Smooth muscle cell (in vitro differentiated cells): Measurements from ENCODE around the gene F8A2. TPM values are rescaled to one million over a fixed set of nuclear protein-coding genes. Genes with fewer than 3 reads are reported as not detected.

ENCODE experiments used
- DNase-seq: peaks from one replicate; lab custom pipeline; 2025; ENCODE audit not compliant: unreplicated experiment; lab: John Stamatoyannopoulos, UW
- H2AFZ ChIP-seq: fragments of 200-600 bp; sonication (generic); 2 replicates; pipeline ENCODE4 v1.6.0; 2016; ENCODE audit warnings: antibody characterized with exemption, low read depth, mild to moderate bottlenecking
- H3F3A ChIP-seq: fragments of 200-600 bp; sonication (generic); 2 replicates; pipeline ENCODE4 v1.6.0; 2017; ENCODE audit warnings: antibody characterized with exemption, low read depth
- H3K27ac ChIP-seq: fragments of 200-600 bp; sonication (generic); 2 replicates; pipeline ENCODE4 v1.5.1; 2016; ENCODE audit warnings: low read depth, mild to moderate bottlenecking
- H3K27me3 ChIP-seq: fragments of 200-600 bp; sonication (generic); 2 replicates; pipeline ENCODE4 v1.6.1; 2016; ENCODE audit warnings: low read depth, mild to moderate bottlenecking
- H3K36me3 ChIP-seq: fragments of 200-600 bp; sonication (generic); 2 replicates; pipeline ENCODE4 v1.5.1; 2016; ENCODE audit warnings: low read depth
- H3K4me1 ChIP-seq: fragments of 200-600 bp; sonication (generic); 2 replicates; pipeline ENCODE4 v1.5.1; 2016; ENCODE audit warnings: low read depth
- H3K4me2 ChIP-seq: fragments of 200-600 bp; sonication (generic); 2 replicates; pipeline ENCODE4 v1.6.0; 2016; ENCODE audit warnings: mild to moderate bottlenecking
- H3K4me3 ChIP-seq: fragments of 200-600 bp; sonication (generic); 2 replicates; pipeline ENCODE4 v1.5.1; 2016; ENCODE audit warnings: mild to moderate bottlenecking
- H3K79me2 ChIP-seq: fragments of 200-600 bp; sonication (generic); 2 replicates; pipeline ENCODE4 v1.6.0; 2016; ENCODE audit warnings: low read depth, mild to moderate bottlenecking
- H3K9ac ChIP-seq: fragments of 200-600 bp; sonication (generic); 2 replicates; pipeline ENCODE4 v1.6.0; 2016; ENCODE audit warnings: low read depth
- H3K9me3 ChIP-seq: fragments of 200-600 bp; sonication (generic); replicated peaks from 2 replicates; pipeline ENCODE4 v1.5.1; 2016; ENCODE audit warnings: low read depth
- H4K20me1 ChIP-seq: fragments of 200-600 bp; sonication (generic); 2 replicates; pipeline ENCODE4 v1.6.0; 2016; ENCODE audit warnings: low read depth
- WGBS: methylation state at CpG from one replicate; pipeline ENCODE4 v1.1.7; 2016; ENCODE audit warnings: low lambda C conversion rate; 5-methylcytosine and 5-hydroxymethylcytosine counted together
- microRNA-seq: library from miRNA; unstranded; fragments of <30 nt; microRNA quantifications from one replicate; pipeline ENCODE4, GENCODE V29; 2016; ENCODE audit warnings: borderline number of aligned reads
- polyA plus RNA-seq: library from polyadenylated mRNA; unstranded; fragments of >200 nt; fragmentation: Nextera tagmentation; extraction: Ambion mirVana; gene quantifications from 2 replicates; pipeline ENCODE4 v1.2.1, GENCODE V29; 2016
- small RNA-seq: library from RNA; depleted of rRNA; stranded (forward); fragments of <200 nt; gene quantifications from one replicate; pipeline ENCODE3, GENCODE V24; 2014
- total RNA-seq: library from RNA; depleted of rRNA; stranded (reverse); fragments of >200 nt; gene quantifications from 2 replicates; pipeline ENCODE4 v1.2.3, GENCODE V29; 2014
- TF ChIP-seq, protein P1 (sequence below): fragments of 200-600 bp; sonication (generic); IDR thresholded peaks from 2 replicates; pipeline ENCODE4 v1.5.1; 2017; ENCODE audit warnings: borderline replicate concordance, mild to moderate bottlenecking, antibody characterized with exemption; ENCODE audit not compliant: insufficient read depth, poor library complexity, severe bottlenecking

F8A2 gene
- total and polyA plus RNA-seq, 2 experiments from 2014 or later = not detected

DNA sequence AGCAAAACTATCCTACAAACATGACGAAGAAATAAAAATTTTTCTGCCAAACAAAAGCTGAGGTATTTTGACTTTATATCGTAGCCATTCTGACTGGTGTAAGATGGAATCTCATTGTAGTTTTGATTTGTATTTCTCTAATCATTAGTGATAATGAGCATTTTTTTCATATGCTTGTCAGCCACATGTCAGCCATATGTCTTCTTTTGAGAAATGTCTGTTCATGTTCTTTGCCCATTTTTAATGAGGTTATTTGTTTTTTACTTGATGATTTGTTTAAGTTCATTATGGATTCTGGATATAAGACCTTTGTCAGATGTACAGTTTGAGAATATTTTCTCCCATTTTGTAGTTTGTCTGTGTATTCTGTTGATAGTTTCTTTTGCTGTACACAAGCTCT lies 24.5 kb downstream of the F8A2 start:
- Histone ChIP-seq H3K79me2 (no peaks in the 10 kb centered on the region), H3K27ac (no peak overlapping the region), H3K4me1 (no peaks in the 10 kb centered on the region), H2AFZ (no peak overlapping the region), H3K27me3 (no peaks in the 10 kb centered on the region), H3K9me3 (peaks cover 14% of the 10 kb centered on the region), H3F3A (no peaks in the 10 kb centered on the region), H3K36me3 (no peaks in the 10 kb centered on the region), H4K20me1 (no peaks in the 10 kb centered on the region), H3K4me2 (no peak overlapping the region), H3K4me3 (no peak overlapping the region), H3K9ac (no peak overlapping the region)
- DNase-seq = no peak
- 68% methylated on average over 2 of the region's 2 CpGs for WGBS
- TF ChIP-seq, protein P1, sequence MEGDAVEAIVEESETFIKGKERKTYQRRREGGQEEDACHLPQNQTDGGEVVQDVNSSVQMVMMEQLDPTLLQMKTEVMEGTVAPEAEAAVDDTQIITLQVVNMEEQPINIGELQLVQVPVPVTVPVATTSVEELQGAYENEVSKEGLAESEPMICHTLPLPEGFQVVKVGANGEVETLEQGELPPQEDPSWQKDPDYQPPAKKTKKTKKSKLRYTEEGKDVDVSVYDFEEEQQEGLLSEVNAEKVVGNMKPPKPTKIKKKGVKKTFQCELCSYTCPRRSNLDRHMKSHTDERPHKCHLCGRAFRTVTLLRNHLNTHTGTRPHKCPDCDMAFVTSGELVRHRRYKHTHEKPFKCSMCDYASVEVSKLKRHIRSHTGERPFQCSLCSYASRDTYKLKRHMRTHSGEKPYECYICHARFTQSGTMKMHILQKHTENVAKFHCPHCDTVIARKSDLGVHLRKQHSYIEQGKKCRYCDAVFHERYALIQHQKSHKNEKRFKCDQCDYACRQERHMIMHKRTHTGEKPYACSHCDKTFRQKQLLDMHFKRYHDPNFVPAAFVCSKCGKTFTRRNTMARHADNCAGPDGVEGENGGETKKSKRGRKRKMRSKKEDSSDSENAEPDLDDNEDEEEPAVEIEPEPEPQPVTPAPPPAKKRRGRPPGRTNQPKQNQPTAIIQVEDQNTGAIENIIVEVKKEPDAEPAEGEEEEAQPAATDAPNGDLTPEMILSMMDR = no peak

DNA sequence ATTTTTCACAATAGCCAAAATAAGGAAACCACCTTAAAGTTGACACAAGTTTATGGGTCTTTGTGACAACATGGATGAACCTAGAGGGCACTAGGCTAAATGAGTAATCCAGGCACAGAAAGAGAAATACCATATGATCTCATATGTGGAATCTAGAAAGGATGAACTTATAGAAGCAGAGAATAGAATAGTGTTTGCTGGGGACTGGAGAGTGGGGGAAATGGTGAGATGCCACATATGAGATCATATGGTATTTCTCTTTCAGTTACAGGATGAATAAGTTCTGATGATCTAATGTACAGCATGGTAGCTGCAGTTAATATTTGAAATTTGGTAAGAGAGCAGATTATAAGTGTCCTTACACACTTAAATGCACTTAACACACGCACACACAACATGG lies 35.9 kb downstream of the F8A2 start:
- 54% methylated on average over 1 of the region's 1 CpG for WGBS
- H3F3A ChIP-seq = no peaks in the 10 kb centered on the region
- TF ChIP-seq, protein P1 = no peak
- H3K4me3 ChIP-seq = no peak overlapping the region
- H3K27ac ChIP-seq = no peak overlapping the region
- H3K4me2 ChIP-seq = no peak overlapping the region
- peaks cover 6% of the 10 kb centered on the region for H3K9me3 ChIP-seq
- no peaks in the 10 kb centered on the region for H3K79me2 ChIP-seq
- no peaks in the 10 kb centered on the region for H3K27me3 ChIP-seq
- H4K20me1 ChIP-seq = no peaks in the 10 kb centered on the region
- no peaks in the 10 kb centered on the region for H3K4me1 ChIP-seq
- no peaks in the 10 kb centered on the region for H3K36me3 ChIP-seq
- no peak overlapping the region for H2AFZ ChIP-seq
- H3K9ac ChIP-seq = no peak overlapping the region
- DNase-seq = no peak

Small RNAs within 50 kb of the gene (microRNA-seq; reads per million reads assigned to microRNA genes)
- not detected for gene MIR1184-2

Small RNAs within 50 kb of the gene (small RNA-seq; reads per million reads assigned to genes)
- gene MIR1184-2 = not detected

Other genes with a start within 250 kb of the F8A2 start
- 70.6 and 83.0 TPM in 2 replicates for gene VBP1, start 165.6 kb upstream of the F8A2 start, total RNA-seq
- 55.8 and 63.3 TPM in 2 replicates for gene VBP1, start 165.6 kb upstream of the F8A2 start, polyA plus RNA-seq
- gene RAB39B, start 117.6 kb upstream of the F8A2 start, total RNA-seq = 0.04 TPM in 1 of 2 replicates, not detected in the other
- not detected in 2 replicates for gene RAB39B, start 117.6 kb upstream of the F8A2 start, polyA plus RNA-seq
- 0.22 and 0.49 TPM in 2 replicates for gene CLIC2, start 47.5 kb upstream of the F8A2 start, total RNA-seq
- 0.25 and 0.33 TPM in 2 replicates for gene CLIC2, start 47.5 kb upstream of the F8A2 start, polyA plus RNA-seq
- gene F8A3, start 76.5 kb downstream of the F8A2 start, total RNA-seq = 7.8 and 9.3 TPM in 2 replicates
- 11.3 and 11.4 TPM in 2 replicates for gene F8A3, start 76.5 kb downstream of the F8A2 start, polyA plus RNA-seq
- gene SPRY3, start 230.5 kb downstream of the F8A2 start, total RNA-seq = 0.94 and 1.7 TPM in 2 replicates
- gene SPRY3, start 230.5 kb downstream of the F8A2 start, polyA plus RNA-seq = 0.21 and 0.75 TPM in 2 replicates
- 20.5 and 22.0 TPM in 2 replicates for gene TMLHE, start 230.9 kb downstream of the F8A2 start, total RNA-seq
- gene TMLHE, start 230.9 kb downstream of the F8A2 start, polyA plus RNA-seq = 12.3 and 15.9 TPM in 2 replicates